ENCODE data around the gene STK24.

The STK24 gene

DNA sequence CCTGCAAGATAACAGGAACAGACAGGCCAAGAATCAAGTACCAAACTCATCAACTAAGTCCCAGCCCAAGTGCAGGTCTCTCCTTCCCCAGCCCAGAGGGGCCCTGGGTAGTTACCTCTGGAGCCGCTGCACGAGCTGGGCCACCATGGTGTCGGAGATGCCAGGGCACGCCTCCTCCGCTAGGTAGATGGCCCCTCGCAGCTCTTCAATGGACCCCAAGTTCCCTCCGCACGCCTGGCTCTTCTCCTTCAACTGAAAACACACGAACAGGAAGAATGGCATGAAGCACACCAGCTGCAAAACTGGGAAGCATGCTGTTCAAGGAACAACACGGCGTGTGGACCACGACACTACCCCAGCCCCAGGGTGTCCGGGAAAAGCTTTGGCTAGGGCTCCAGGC lies 119.9 kb downstream of the STK24 start:
- DNase-seq (ENCODE audit: low read depth in 4 of 4, low spot score in 1 of 4), result no peak

DNA sequence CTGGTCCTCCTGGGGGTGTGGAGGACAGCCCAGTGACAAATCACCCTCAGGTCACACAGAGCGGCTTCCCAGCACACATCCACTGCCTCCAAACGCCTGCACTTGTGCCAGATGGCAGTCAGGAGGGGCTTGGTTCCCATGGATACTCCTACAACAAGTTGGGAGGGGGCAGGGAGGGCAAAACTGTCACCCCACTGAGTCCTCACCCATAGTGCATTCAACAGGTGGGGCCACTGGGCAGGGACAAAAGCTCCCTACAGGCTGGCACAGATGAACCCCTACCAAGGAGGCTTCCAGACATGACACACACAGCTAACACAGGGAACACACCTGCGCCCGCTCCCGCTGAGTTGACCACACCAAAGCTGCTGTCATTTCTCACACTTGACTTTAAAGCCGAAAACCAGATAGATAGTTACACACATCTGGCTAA lies 120.5 kb downstream of the STK24 start:
- DNase-seq (ENCODE audit: low read depth in 4 of 4, low spot score in 1 of 4), result no peak

DNA sequence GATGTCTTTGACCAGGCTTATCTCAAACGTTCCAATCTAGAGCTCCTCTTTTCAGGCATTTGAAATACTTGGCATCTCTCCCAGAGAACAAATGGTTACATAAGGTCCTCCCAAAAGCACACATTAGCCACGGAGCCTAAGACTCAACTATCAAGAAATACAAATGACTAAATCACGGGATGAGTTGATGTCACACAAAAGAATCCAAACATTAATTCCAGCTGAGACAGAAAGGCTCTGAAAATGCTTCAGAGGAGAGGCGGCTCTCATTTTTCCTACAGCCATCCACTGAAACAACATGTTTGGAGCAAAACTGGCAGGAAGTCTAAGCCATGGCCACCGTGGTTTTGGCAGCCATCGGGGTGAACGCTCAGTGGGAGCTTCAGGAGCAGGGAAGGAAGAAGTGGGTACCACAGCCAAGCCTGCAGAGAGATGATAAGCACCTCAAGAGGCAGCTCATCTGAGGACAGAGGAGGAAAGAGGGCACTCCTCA lies 122.5 kb downstream of the STK24 start:
- no peak for DNase-seq (ENCODE audit: low read depth in 4 of 4, low spot score in 1 of 4)

DNA sequence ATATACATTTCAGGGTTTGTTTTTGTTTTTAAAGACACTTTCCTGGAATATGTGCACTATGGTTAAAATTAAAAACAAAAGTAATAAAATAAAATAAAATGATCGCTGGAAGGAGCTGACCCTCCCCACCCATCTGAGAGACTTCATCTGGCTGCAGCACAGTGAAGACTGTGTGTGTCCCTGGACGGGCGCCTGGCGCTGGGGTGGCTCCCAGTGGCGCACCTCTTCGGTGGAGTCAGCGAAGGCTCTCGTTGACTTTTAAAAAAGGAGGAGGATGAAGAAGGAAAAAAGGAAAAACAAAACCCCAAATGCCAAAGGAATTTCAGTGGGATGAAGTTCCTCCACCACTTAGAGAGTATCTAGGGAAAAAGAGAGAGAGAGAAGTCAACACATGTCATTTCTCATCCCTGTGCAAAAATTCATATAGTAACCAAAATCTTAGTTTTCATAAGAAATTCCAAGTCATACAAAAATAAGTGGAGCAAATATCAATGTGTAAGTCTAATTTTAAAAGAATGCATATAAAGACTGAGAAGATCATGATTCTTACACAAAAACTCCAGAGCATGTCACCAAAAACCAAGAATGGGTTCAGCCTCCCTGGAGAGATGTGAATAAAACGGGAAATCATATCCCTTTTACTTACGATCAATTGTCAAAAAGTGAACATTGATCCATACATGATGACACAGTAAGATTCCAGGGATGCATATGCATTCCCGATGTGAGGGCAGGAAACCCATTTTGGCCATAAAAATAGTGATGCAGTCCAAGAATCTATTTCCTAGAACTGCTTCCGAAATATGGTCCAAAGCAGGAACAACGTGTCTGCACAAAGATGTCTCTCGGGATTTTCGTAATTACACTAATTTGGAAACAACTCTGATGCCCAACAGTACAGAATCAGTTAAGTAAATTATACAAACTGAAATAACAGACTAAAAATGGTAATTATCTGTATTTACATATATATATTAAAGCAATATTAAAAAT lies 123.8 kb downstream of the STK24 start:
- DNase-seq (ENCODE audit: low read depth in 4 of 4, low spot score in 1 of 4), result no peak

DNA sequence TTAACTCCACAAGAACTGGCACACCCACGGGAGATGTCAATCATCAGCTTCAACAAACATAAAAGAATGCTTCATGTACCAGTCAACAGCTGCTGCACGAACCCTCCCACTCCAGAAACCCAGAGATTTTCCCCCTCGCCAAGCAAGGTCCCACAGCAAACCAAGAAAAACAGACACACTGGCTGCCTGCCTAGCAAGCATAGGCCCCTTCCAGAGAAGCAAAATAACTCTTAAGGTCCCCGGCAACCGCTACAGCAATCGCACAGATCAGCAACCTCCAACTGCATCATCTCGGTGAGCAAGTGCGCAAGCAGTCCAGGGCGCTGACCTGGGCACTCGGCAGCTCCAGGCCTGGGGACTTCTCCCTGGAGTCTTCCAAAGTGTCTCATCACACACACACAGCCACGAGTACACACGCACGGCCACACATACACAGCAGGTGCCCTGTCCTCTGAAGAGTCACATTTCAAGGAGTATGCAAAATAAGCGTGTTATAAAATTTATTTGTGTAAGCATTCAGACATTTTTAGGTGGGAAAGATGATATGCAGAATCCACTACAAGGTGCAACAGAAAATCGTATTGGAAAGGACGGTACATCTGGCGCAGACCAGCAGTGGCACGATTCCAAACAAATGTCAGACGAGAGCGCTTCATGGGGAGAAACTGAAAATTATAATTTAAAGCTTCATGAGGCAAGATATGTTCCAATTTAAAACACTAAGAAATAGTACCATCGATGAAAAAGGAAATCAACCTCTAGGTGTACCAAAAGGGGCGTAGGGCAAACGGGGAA lies 125.0 kb downstream of the STK24 start:
- no peak for DNase-seq (ENCODE audit: low read depth in 4 of 4, low spot score in 1 of 4)

DNA sequence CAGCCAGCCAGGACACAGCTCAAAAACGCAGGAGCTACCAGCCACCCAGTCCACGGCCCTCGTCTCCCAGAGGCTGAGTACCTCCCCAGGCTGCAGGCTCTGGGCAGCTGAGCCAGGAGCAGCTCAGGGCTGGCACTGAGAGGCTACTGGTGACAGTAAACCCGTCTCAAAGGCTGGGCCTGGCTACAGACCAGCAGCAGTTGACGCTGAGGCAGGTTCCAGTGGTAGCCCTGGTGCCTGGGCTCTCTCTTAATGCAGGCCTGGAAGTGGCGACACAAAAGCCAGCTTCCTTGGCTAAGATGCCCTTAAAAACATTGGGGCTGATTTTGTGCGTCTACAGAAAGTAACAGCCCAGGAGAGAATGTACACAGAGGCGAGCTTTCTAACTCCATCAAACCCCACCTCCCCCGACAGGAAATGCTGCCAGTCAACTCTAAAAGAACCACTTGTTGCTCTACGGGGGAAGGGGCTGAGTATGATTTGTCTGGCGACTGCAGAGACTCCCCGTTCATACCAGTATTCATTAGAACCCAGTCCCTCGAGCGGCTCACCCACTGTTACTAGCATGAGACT lies 126.3 kb downstream of the STK24 start:
- DNase-seq (ENCODE audit: low read depth in 4 of 4, low spot score in 1 of 4), result no peak

DNA sequence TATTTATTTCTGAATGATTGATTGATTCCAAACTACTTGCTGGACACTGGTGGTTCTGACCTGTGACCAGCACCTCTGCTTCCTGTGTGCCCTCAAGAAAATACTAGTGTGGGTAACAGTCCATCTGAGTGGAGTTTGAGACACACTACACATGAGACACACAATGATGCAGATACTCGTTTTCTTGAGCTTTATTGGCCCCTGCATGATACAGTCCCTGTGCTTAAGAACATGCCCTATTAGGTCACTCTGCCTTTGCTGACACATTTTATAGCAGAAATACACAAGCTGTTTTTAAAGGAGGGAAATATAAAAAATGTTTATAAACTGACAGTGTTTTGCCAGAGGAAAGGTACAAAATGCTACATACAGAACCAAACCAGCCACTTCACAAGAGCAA lies 126.9 kb downstream of the STK24 start:
- DNase-seq (ENCODE audit: low read depth in 4 of 4, low spot score in 1 of 4), result no peak

DNA sequence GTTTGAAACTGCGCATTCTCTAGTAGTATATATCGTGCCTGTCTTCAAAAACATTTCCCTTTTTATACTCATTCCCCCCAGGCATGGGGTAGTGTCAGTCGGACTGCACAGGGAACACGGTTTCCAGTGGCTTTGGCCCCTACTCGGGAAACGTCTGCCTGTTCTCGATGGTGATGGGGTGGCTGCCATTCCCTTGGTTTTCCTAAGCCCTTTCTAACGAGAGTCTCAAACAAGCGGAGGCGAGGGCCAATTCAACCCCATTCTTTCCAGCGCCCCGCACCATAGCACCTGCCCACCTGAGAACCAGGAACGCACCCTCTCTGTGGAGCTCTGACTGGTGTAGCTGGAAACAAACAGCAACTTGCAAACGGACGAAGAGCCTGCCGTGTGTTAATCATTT lies 127.6 kb downstream of the STK24 start:
- no peak for DNase-seq (ENCODE audit: low read depth in 4 of 4, low spot score in 1 of 4)

DNA sequence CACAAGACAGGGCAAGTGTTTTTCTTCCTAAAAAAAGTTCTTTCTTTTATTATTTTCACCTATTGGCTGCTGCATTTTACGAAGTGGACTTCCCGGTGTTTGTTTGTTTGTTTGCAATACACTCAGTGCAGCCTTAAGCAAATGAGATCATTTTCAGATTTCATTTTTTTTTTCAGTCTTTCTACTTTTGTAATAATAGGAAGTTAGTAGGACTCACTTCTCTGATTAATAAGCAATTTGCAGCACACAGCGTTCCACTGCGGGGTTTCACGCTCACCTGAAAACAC lies 128.3 kb downstream of the STK24 start:
- no peak for DNase-seq (ENCODE audit: low read depth in 4 of 4, low spot score in 1 of 4)

DNA sequence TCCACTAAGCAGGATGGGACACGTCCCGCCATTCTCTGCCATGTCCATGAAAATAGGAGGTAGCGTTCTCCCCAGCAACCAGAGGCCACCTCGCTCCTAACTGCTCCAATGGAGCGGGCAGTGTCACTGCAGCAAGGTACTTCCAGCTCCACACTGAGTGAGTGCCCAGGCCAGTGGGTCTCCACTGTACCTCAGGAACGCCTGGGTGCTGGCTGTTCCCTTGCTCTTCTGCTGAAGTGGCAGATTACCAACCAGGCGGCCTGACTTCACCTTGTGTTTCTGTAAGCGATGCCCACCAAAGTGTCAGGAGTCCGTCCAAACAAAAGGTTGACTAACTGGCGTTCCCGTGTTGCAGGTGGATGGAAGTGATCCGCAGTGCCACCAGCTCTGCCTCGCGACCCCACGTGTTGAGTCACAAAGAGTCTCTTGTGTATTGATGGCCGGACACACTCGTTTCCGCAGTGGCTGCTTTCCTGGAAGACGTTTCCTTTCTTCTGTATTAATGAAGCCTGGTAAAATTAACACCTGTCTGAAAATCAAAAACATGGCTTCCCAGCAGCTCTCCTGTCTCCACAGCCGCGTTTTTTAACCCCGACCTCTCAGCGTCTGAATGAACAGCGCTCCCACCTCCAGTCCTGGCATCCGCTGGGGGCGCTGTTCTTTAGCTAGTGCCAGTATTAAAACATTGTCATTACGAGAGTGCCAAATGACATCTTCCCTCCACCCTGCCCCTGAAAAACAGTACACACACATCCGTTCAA lies 128.8 kb downstream of the STK24 start:
- DNase-seq (ENCODE audit: low read depth in 4 of 4, low spot score in 1 of 4), result no peak

DNA sequence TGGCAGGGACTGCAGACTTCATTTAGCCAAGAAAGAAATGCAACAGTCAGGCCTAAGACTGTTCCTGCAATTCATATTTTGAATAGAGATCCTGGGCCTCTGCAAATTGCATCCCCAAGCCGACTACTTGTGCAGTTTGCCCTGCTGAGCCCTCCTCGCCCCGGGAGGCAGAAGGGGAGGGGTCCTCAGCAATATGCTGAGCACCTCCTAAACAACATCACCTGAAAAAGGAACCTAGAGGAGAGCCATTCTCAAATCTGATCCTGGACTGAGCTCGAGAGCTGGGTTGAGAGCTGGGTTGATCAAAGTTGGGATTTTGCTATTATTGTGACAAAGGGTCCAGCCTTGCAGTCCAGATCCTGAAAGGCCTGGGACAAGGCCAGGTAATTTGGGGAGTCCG lies 129.8 kb downstream of the STK24 start:
- DNase-seq (ENCODE audit: low read depth in 4 of 4, low spot score in 1 of 4), result no peak

DNA sequence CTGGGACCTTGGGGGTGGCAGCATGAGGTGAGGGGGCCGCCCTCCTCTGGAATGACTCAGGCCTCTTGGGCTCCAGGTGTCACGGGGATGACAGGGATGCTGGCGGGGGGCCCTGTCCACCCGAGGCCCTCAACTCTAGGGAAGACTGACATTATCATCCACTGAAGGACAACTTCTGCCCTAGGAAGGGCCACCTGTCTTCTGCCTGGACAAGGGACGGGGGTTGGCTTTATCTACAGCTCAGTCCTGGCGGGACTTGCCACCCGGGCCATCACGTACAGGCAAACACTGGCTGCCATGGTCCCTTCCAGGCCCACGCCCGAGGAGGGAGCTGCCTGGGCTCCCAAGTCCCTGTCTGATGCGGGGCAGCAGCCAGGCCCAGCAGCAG lies 130.7 kb downstream of the STK24 start:
- DNase-seq (ENCODE audit: low read depth in 4 of 4, low spot score in 1 of 4), result no peak

DNA sequence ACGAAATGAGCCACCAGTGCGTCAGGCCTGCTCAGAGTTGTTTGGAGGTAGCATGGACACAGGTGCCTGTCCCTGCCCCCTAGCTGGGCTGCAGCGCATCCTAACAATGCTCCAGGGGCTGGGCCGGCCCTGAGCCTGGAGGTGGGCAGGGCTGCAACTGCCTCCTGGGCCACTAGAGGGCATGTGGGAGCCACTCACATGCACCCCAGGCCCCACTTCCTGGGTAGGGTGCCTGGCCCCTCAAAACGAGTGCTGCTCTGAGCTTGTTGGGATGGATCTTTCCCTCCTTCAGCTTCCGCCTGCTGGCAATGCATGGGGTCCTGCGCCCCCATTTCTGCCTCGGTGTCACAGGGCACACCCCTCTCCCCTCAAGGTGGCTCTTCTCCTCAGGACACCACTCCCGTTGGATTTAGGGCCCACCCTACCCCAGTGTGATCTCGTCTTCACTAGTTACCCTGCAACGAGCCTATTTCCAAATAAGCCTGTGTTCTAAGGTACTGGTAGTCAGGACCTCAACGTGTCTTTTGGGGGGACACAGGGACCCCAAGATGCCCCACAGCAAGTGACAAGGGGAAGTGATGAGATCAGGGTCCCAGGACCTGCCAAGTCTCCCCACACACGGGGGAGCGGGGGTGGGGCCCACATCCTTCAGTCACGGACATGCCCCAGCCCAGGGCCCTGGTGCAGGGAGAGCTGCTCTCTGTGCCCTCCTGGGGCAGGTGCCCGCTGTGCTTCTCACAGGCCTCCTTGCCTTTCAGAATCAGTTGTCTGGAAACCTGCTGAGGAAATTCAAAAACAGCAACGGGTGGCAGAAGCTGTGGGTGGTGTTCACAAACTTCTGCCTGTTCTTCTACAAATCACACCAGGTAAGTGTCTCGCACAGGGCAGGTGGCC lies 131.3 kb downstream of the STK24 start:
- DNase-seq (ENCODE audit: low read depth in 4 of 4, low spot score in 1 of 4), result peak; percentile 42 to 68 (median 65)

DNA sequence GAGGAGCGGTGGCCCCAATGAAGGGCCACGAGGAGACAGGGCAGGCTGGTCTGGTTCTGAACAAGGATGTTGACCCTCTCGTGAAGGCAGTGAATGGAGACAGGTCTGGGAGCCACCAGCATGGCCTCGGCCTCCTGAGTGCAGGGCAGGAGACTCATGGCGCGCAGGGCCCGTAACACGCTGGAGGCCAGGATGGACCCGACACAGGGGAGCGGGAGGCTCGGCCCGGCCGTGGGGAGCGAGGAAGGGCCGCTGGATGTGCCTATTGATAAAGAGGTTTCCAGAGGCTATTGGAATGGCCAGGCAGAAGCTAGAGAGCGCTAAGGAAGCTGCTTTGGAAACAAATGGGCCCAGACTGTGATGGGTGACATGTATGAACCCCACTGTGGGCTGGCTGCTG lies 132.5 kb downstream of the STK24 start:
- no peak for DNase-seq (ENCODE audit: low read depth in 4 of 4, low spot score in 1 of 4)

DNA sequence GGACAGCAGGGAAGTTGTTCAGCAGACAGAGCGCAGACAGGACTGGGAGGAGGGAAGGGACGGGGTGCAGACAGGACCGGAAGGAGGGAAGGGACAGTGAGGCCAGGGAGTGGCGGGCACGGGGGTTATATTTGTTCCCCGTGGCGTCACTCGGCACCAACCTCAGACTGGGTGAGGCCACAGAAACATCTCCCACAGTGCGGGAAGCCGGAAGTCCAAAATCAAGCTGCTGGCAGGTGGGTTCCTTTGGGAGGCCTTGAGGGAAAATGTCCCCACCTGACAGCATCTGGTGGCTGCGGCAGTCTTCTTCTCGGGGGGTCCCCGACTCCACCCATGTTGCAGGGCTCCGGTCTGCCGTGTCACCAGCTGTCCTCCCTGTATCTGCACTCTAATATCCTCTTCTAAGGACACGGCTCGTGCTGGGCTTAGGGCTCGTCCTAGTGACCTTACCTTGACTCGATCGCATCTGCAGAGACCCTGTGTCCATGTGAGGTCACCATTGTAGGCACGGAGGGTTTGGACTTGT lies 133.0 kb downstream of the STK24 start:
- no peak for DNase-seq (ENCODE audit: low read depth in 4 of 4, low spot score in 1 of 4)

DNA sequence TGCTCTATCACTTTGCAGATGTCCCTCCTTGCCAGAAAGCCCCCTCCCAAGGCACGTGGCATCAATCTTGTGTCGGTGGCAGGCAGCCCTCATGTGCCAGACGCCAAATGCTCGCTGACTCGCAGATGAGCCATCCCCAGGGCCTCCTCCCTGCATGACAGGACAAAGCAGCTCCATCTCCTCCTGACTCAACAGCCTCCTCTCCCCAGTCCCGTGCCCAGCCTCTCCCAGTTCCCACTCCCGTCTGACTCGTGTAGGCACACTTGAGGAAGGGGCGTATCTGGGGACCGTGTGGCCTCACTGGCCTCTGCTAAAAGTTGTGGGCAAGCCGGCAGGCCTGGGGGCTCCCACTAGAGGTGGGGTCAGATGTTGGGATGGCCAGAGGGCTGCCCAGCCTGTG lies 133.6 kb downstream of the STK24 start:
- DNase-seq (ENCODE audit: low read depth in 4 of 4, low spot score in 1 of 4), result no peak

DNA sequence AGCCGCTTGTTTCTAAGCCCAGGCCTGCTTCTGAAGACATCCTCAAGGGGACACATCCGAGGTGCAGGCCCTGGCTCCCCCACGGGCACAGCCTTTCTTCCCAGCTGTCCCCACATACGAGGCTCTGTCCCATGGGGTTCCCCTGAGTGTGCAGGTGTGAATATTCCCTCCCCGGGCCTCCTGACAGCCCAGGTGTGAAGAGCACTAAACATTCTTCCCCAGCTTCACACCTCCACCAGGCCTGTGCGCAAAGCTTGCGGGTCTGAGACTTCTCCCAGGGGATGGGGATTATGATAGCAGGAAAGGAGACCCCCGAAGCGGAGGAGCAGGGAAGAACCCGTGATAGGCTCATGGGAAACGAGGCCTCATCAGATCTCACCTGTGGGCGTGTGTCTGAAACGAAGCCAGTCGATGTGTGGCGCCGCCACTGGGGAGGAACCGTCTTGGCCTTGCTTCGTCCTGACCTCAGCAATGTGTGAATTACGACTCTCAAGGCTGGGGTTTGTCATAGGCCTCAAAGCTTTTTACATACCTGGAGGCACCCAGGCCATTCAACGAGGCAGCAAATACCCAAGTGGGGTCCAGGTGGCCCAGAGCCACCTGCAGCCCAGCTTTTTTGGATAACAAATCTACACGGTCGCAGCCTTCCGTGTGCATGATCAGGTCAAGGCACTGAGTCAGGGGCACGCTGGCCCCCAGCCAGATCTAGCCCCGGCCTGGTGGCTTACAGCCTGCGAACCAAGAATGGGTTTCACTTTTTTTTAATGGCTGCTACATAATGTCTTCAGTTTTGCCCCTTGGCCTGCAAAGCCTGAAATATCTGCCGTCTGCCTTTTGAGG lies 134.3 kb downstream of the STK24 start:
- no peak for DNase-seq (ENCODE audit: low read depth in 4 of 4, low spot score in 1 of 4)

DNA sequence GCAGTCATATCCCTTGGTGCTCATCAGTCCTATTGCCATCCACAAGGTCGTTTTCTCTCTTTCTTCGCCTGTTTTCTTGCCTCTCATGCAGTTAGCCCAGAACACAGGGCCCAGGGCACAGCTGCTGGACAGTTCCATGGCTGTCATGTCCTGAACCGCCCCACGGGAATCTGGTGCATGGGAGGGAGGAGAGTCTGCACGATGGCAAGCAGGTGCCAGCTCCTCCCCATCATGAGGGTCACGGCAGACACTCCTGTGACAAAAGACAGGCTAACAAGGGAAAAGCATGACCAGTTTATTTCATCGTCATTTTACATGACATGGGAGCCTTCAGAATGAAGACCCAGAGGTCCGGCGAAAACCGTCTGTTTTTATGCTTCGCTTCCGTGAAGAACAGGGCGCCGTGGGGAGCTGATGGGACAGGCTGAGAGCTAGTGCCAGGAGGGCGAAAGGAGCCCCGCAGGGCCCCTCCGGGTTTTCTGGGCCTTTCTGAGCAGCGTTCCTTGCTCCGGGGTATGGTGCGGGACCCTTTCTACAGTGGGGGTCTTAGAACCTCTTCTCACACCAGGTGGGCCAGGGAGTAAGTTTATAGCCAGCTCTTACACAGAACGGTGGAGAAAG lies 135.7 kb downstream of the STK24 start:
- no peak for DNase-seq (ENCODE audit: low read depth in 4 of 4, low spot score in 1 of 4)
